Measurements from ENCODE around the gene HES3. TPM values are rescaled to one million over a fixed set of nuclear protein-coding genes. Genes with fewer than 3 reads are reported as not detected.

The HES3 gene
- total RNA-seq, 4 donors from 2014 or later = not detected

Other genes starting within 250 kb of the HES3 start
- 10 to 100 TPM; 10.2 to 48.6 (median 18.2) TPM for gene KCNAB2, start 198.3 kb upstream of the HES3 start, total RNA-seq
- under 1 TPM in 3 of 4 donors, not detected in 1; 0.19 to 0.49 (median 0.22) TPM for gene CHD5, start 63.9 kb upstream of the HES3 start, total RNA-seq
- 100 to 1,000 TPM; 149 to 243 (median 178) TPM for gene RPL22, start 44.6 kb upstream of the HES3 start, total RNA-seq
- gene RNF207, start 38.1 kb upstream of the HES3 start, total RNA-seq = 1 to 10 TPM; 3.6 to 8.4 (median 5.9) TPM
- 10 to 100 TPM; 48.1 to 72.7 (median 59.5) TPM for gene ICMT, start 8.2 kb upstream of the HES3 start, total RNA-seq
- 10 to 100 TPM in 3 of 4 donors, 1 to 10 TPM in 1; 8.2 to 37.9 (median 16.0) TPM for gene GPR153, start 16.9 kb downstream of the HES3 start, total RNA-seq
- gene ACOT7, start 149.6 kb downstream of the HES3 start, total RNA-seq = 10 to 100 TPM in 2 of 4 donors, 1 to 10 TPM in 2; 7.5 to 14.3 (median 9.8) TPM
- under 1 TPM in 3 of 4 donors, not detected in 1; under 0.01 to 0.19 (median 0.17) TPM for gene HES2, start 175.7 kb downstream of the HES3 start, total RNA-seq
- 1 to 10 TPM in 1 of 4 donors, under 1 TPM in 1, not detected in 2; 0.22 to 1.4 TPM for gene ESPN, start 180.6 kb downstream of the HES3 start, total RNA-seq
- gene TNFRSF25, start 222.0 kb downstream of the HES3 start, total RNA-seq = 10 to 100 TPM in 1 of 4 donors, 1 to 10 TPM in 3; 2.1 to 11.5 (median 5.7) TPM
- 10 to 100 TPM in 1 of 4 donors, 1 to 10 TPM in 3; 2.4 to 15.4 (median 3.6) TPM for gene PLEKHG5, start 247.5 kb downstream of the HES3 start, total RNA-seq

Measured in subcutaneous adipose tissue (tissue), 4 donors.